Fibroblast of pulmonary artery (primary cell): ENCODE results near the gene ZMIZ2.

Experiments
- DNase-seq: peaks from one replicate; pipeline ENCODE4 v3.0.0-alpha.2; 2010; ENCODE audit warnings: low read depth
- H3K4me3 ChIP-seq: replicated peaks from 2 replicates; pipeline ENCODE4 v1.5.1; 2011; ENCODE audit warnings: low read depth, mild to moderate bottlenecking, control low read depth, low read length, moderate library complexity
- TF ChIP-seq, protein P1 (sequence below): IDR thresholded peaks from 2 replicates; pipeline ENCODE4 v1.5.1; 2011; ENCODE audit warnings: mild to moderate bottlenecking, control low read depth, low read length, inconsistent platforms; ENCODE audit errors: missing control alignments

ZMIZ2 gene

DNA sequence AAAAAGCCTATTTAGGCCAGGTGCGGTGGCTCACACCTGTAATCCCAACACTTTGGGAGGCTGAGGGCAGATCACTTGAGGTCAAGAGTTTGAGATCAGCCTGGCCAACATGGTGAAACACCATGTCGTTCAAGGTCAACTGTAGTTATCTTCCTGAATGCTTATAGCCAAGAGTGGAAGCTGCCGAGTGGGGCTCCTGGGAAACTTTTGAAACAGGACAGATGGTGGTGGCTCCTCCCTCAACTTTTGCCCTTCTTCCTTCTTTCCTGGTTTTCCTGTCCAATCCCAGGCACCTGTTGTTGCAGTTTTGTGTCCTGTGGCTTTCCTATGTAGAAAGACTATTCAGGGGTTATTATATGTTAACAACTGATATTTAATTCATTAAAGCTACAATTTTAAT, 39.1 kb downstream of the ZMIZ2 start:
- TF ChIP-seq, protein P1, sequence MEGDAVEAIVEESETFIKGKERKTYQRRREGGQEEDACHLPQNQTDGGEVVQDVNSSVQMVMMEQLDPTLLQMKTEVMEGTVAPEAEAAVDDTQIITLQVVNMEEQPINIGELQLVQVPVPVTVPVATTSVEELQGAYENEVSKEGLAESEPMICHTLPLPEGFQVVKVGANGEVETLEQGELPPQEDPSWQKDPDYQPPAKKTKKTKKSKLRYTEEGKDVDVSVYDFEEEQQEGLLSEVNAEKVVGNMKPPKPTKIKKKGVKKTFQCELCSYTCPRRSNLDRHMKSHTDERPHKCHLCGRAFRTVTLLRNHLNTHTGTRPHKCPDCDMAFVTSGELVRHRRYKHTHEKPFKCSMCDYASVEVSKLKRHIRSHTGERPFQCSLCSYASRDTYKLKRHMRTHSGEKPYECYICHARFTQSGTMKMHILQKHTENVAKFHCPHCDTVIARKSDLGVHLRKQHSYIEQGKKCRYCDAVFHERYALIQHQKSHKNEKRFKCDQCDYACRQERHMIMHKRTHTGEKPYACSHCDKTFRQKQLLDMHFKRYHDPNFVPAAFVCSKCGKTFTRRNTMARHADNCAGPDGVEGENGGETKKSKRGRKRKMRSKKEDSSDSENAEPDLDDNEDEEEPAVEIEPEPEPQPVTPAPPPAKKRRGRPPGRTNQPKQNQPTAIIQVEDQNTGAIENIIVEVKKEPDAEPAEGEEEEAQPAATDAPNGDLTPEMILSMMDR = no peak
- H3K4me3 ChIP-seq = no peak overlapping the region
- DNase-seq = no peak

DNA sequence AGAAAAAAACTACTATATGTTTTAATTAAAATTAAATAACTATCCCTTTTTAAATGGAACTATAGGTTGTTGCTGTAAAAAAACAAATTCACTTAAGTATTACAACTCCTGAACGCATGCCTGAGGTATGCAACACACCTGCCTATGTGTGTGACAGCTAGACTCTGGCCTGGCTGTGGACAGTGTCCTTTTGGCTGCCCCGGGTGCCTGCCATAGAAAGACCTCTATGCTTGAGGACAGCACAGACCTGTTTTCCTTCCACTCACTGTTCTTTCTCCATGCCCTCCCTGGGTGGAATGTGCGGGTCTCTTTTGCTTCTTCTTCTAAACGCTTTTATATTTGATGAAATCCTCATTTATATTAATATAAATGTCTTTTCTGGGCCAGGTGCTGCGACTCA, 41.3 kb downstream of the ZMIZ2 start:
- H3K4me3 ChIP-seq = no peak overlapping the region
- TF ChIP-seq, protein P1 = no peak
- DNase-seq = no peak

DNA sequence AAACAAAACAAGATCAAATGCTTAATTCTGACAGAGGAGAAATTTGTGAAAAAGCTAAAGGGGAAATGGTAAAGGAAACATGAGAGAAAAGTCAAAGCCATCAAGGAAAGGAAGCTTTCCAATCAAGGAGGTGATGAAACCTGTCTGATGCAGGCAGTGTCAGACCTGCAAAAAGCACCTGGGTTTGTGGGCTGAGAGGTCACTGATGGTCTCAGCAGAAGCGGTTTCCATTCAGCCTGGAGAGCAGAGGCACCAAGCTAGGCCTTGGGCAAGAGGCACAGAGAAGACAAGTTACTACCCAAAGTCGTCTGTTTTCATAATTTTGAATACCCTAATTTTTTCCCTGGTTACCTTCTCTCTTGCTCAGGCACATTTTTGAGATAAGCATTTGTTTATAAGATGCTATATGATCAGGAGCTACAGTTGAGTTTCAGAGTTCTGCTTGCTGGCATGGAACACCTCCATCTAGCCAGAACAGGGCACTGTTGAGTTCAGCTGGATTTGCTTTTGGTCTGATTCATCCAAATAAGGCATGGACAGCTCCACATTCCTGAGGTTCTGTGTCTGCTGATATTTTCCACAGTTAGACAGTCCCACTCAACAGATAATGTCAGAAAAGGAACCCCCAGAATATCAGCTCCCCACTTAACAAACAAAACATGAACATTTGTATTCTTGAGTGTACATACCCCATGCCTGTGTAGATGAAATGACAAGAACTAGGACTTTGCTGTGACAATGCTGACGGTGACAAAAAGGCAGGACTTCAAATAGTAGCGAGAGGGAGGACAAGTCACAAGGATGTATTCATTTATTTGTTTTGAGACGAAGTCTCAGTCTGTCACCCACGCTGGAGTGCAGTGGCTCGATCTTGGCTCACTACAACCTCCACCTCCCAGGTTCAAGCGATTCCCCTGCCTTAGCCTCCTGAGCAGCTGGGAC, 42.9 kb downstream of the ZMIZ2 start:
- no peak overlapping the region for H3K4me3 ChIP-seq
- TF ChIP-seq, protein P1 = peak; percentile 28
- peak; percentile 59 for DNase-seq

DNA sequence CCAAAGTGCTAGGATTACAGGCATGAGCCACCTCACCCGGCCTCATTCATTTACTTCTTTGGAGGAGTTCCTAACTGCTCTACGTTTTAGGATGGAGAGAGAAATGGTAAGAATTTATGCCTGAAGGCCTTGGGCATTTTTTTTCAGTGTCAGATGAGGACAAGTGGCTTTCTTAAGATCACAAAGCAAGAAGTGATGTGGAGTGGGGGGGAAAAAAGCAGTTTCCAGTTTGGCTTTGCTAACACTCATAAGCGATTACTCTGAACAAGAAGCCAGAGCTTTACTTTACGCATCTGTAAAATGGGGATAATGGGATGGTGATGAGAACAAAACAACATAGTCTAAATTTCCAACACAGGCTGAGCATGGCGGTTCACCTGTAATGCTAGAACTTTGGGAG, 45.3 kb downstream of the ZMIZ2 start:
- no peak for DNase-seq
- TF ChIP-seq, protein P1 = no peak
- no peak overlapping the region for H3K4me3 ChIP-seq

DNA sequence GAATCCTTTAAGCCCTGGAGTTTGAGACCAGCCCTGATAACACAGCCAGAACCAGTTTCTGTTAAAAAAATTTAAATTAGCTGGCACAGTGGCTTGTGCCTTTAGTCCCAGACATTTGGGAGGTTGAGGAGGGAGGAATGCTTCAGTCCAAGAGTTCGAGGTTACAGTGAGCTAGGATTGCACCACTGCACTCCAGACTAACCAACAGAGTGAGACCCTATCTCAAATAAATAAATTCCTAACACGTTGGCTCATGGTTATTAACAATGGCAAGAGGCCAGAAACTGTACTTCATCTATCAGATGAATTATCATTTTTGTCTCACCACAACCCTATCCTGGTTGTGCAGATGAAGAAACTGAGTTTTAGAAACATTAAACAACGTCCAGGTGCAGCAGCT, 45.7 kb downstream of the ZMIZ2 start:
- TF ChIP-seq, protein P1 = no peak
- DNase-seq = no peak

DNA sequence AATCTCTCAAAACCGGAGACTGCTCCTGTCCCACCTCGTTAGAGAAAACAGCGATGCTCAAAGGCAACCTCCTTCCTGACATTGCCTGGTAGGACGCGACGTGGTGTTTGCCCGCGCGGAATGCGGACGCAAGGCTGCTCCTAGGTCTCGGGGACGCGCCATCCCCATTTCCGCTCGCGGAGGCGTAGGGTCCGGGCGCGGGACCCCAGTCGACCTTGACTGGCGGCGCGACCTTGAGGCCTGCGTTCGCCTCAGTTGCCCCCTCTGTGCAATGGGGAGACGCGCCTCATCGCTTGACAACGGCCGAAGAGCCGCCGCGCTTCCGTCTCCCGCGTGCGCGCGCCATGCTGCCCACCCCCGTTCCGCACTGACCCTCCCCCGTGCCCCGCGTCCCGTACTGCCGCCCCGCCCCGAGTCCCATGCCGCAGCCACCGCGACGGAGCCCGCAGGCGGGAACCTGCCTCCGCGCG, 47.4 kb downstream of the ZMIZ2 start:
- TF ChIP-seq, protein P1 = no peak
- H3K4me3 ChIP-seq = peak overlapping the region; percentile 98
- peak; percentile 50 for DNase-seq

More for the DNA sequence above, 45.7 kb downstream of the ZMIZ2 start:
- no peak overlapping the region for H3K4me3 ChIP-seq
